HepG2 (cell line): ENCODE results near the gene TMCO4. TPM values are rescaled to one million over a fixed set of nuclear protein-coding genes. Genes with fewer than 3 reads are reported as not detected.

Experiments used
- AGO2 ChIP-seq: fragments of 200-400 bp; formaldehyde crosslinking; optimal IDR thresholded peaks from 2 replicates; pipeline ENCODE3; 2017; ENCODE audit warnings: mild to moderate bottlenecking, low read depth, low read length, moderate library complexity
- BORCS8-MEF2B ChIP-seq: sonication (generic); formaldehyde crosslinking; IDR thresholded peaks from 2 replicates; pipeline ENCODE4 v1.8.0; 2022; ENCODE audit warnings: mild to moderate bottlenecking, missing genetic modification reagents
- CREBL2 ChIP-seq: sonication (generic); formaldehyde crosslinking; IDR thresholded peaks from 2 replicates; pipeline ENCODE4 v1.8.1; 2023; ENCODE audit warnings: missing genetic modification reagents, mild to moderate bottlenecking, borderline replicate concordance
- EED ChIP-seq: sonication (generic); formaldehyde crosslinking; IDR thresholded peaks from 2 replicates; pipeline ENCODE4 v1.5.0; 2020; ENCODE audit warnings: mild to moderate bottlenecking, missing genetic modification reagents
- HMGA1 ChIP-seq: sonication (generic); formaldehyde crosslinking; conservative IDR thresholded peaks from 2 replicates; pipeline ENCODE4 v1.4.0; 2020; ENCODE audit warnings: missing genetic modification reagents
- HNF1A ChIP-seq, 2 experiments: sonication (generic) in 1 of 2; formaldehyde crosslinking in 1 of 2; IDR thresholded peaks; 2 replicates each; pipeline versions ENCODE4 v1.4.0 to v1.6.1; 2016 to 2020; ENCODE audit warnings: borderline replicate concordance in 1 of 2, low read depth in 1 of 2, mild to moderate bottlenecking in 1 of 2, missing genetic modification reagents in 1 of 2
- HNRNPK ChIP-seq: fragments of 200-400 bp; formaldehyde crosslinking; IDR thresholded peaks from 2 replicates; pipeline ENCODE4 v1.6.1; 2018; ENCODE audit warnings: low read length, low read depth, moderate library complexity, mild to moderate bottlenecking; ENCODE audit not compliant: poor library complexity, severe bottlenecking
- HNRNPL ChIP-seq: fragments of 200-400 bp; formaldehyde crosslinking; IDR thresholded peaks from 2 replicates; pipeline ENCODE4 v1.6.1; 2017; ENCODE audit warnings: mild to moderate bottlenecking, low read depth, low read length
- IRX3 ChIP-seq: sonication (generic); formaldehyde crosslinking; IDR thresholded peaks from 2 replicates; pipeline ENCODE4 v1.8.1; 2023; ENCODE audit warnings: mild to moderate bottlenecking, low read depth, missing genetic modification reagents, borderline replicate concordance
- KDM5B ChIP-seq: sonication (generic); formaldehyde crosslinking; IDR thresholded peaks from 2 replicates; pipeline ENCODE4 v1.4.0; 2020; ENCODE audit warnings: missing genetic modification reagents, mild to moderate bottlenecking, borderline replicate concordance
- KDM6A ChIP-seq: IDR thresholded peaks from 2 replicates; pipeline ENCODE4 v1.6.1; 2016; ENCODE audit warnings: low read depth
- NFIC ChIP-seq: IDR thresholded peaks from 2 replicates; pipeline ENCODE4 v1.6.1; 2012; ENCODE audit warnings: mild to moderate bottlenecking, low read length, inconsistent platforms
- PTBP1 ChIP-seq: fragments of 200-400 bp; formaldehyde crosslinking; IDR thresholded peaks from 2 replicates; pipeline ENCODE4 v1.6.1; 2018; ENCODE audit warnings: low read length, low read depth; ENCODE audit not compliant: poor library complexity, severe bottlenecking
- SSRP1 ChIP-seq: IDR thresholded peaks from 2 replicates; pipeline ENCODE4 v1.6.1; 2016; ENCODE audit warnings: control low read depth
- SYNCRIP ChIP-seq: fragments of 200-400 bp; formaldehyde crosslinking; IDR thresholded peaks from 2 replicates; pipeline ENCODE4 v1.6.1; 2018; ENCODE audit warnings: mild to moderate bottlenecking, low read depth, low read length; ENCODE audit not compliant: insufficient read depth
- THRA ChIP-seq: sonication (generic); formaldehyde crosslinking; IDR thresholded peaks from 2 replicates; pipeline ENCODE4 v1.4.0; 2020; ENCODE audit warnings: missing genetic modification reagents, borderline replicate concordance
- U2AF2 ChIP-seq: fragments of 200-400 bp; formaldehyde crosslinking; IDR thresholded peaks from 2 replicates; pipeline ENCODE4 v1.6.1; 2017; ENCODE audit warnings: low read depth, mild to moderate bottlenecking, low read length
- ZFP91 ChIP-seq: sonication (generic); formaldehyde crosslinking; IDR thresholded peaks from 2 replicates; pipeline ENCODE4 v1.9.0; 2022; ENCODE audit warnings: missing genetic modification reagents, mild to moderate bottlenecking, borderline replicate concordance
- ZNF207 ChIP-seq: fragments of 450-650 bp; IDR thresholded peaks from 2 replicates; pipeline ENCODE4 v1.6.1; 2016; ENCODE audit warnings: antibody characterized with exemption, borderline replicate concordance
- ZNF652 ChIP-seq: IDR thresholded peaks from 2 replicates; pipeline ENCODE4 v1.6.1; 2016; ENCODE audit warnings: low read depth, borderline replicate concordance
- ZNF674 ChIP-seq: sonication (generic); formaldehyde crosslinking; IDR thresholded peaks from 2 replicates; pipeline ENCODE4 v1.5.0; 2020; ENCODE audit warnings: low read depth, mild to moderate bottlenecking, missing genetic modification reagents
- ZNF772 ChIP-seq: sonication (generic); formaldehyde crosslinking; IDR thresholded peaks from 2 replicates; pipeline ENCODE4 v1.5.0; 2020; ENCODE audit warnings: mild to moderate bottlenecking, missing genetic modification reagents
- polyA plus RNA-seq, 8 experiments: library from polyadenylated mRNA; depleted of rRNA in 3 of 8; stranded (reverse) in 7 of 8; unstranded in 1 of 8; fragments of >200 nt; fragmentation: Illumina TruSeq in 4 of 8; extraction: Trizol in 4 of 8; gene quantifications; 2 replicates each; pipeline versions ENCODE4 v1.2.1 to v1.2.3, GENCODE V29; 2011 to 2016; ENCODE audit warnings: low read depth in 4 of 8, missing spikeins in 1 of 8, mixed read lengths in 1 of 8; ENCODE audit not compliant: insufficient read depth in 1 of 8
- total RNA-seq, 5 experiments: library from RNA; depleted of rRNA; stranded (reverse); fragments of >200 nt; fragmentation: Illumina TruSeq; extraction: Trizol; gene quantifications; 2 replicates each; pipeline ENCODE4 v1.2.3, GENCODE V29; 2016; ENCODE audit warnings: low read depth in 1 of 5

TMCO4 gene
- total and polyA plus RNA-seq, 2 of the 13 experiments (the other 11 are each of a cell fraction or from before 2014, with no cell fraction given): 2.1 to 4.1 TPM

GRCh38 chr1:19644681-19645410 lies 154.9 kb downstream of the TMCO4 start (continued):
- TF ChIP-seq ZFP91 (CRISPR knock-in tag) (no peak), HNRNPL (no peak), AGO2 (peak; percentile 46), NFIC (no peak), U2AF2 (no peak), HNF1A (IDR thresholded peaks at IDR 0.05; ENCODE audit: low read depth) (no peak), HNF1A (CRISPR knock-in tag; IDR thresholded peaks at IDR 0.05; ENCODE audit: borderline replicate concordance) (no peak), BORCS8-MEF2B (CRISPR knock-in tag) (0 out of 2 replicates have a peak, but pooled peaks have one; percentile 27), SSRP1 (no peak), EED (CRISPR knock-in tag) (peak; percentile 88; the same call in 1 of the 2 replicates), KDM5B (CRISPR knock-in tag) (0 out of 2 replicates have a peak, but pooled peaks have one; percentile 31), CREBL2 (no peak), KDM6A (CRISPR knock-in tag) (no peak), PTBP1 (no peak), ZNF652 (CRISPR knock-in tag) (no peak), ZNF772 (CRISPR knock-in tag) (0 out of 2 replicates have a peak, but pooled peaks have one; percentile 23), IRX3 (no peak), HMGA1 (no peak), SYNCRIP (no peak), ZNF207 (no peak), HNRNPK (no peak), THRA (no peak), ZNF674 (CRISPR knock-in tag) (no peak)
